ENCODE results near the gene AFG1L.

- TF ChIP-seq CTCF (IDR thresholded peaks at IDR 0.05; ENCODE audit: borderline replicate concordance, extremely low read depth, low read length, poor library complexity, severe bottlenecking) (no peak), EZH2 (IDR thresholded peaks at IDR 0.05; ENCODE audit: borderline replicate concordance, low read depth, low read length, severe bottlenecking) (no peak)
Measured at GRCh38 chr6:108521616-108522107, 226.8 kb downstream of the AFG1L start.
